Measurements from ENCODE around the gene MMP1. TPM values are rescaled to one million over a fixed set of nuclear protein-coding genes. Genes with fewer than 3 reads are reported as not detected.
A peak's percentile ranks its signal among the peaks of the same experiment; 100 is the strongest.

The MMP1 gene
- total and polyA plus RNA-seq, 2 donors from 2014 or later: 0.26 to 0.82 TPM

- DNase-seq (no peak), FAIRE-seq (no peak)
- no peaks in the 10 kb centered on the region for H3K36me3 ChIP-seq (ENCODE audit: control insufficient read depth in 2 of 3, insufficient read depth in 3 of 3, low read length in 3 of 3)
- no peaks in the 10 kb centered on the region for H3K27me3 ChIP-seq (ENCODE audit: control insufficient read depth, insufficient read depth, low read length)
- no peak overlapping the region for H3K4me3 ChIP-seq (ENCODE audit: low read length in 3 of 3)
- H3K4me1 ChIP-seq (ENCODE audit: control insufficient read depth in 2 of 3, insufficient read depth in 2 of 3, low read depth in 1 of 3, low read length in 3 of 3): no peaks in the 10 kb centered on the region
- H3K9me3 ChIP-seq (ENCODE audit: control insufficient read depth in 2 of 3, insufficient read depth in 1 of 3, low read length in 3 of 3): no peaks in the 10 kb centered on the region
- H3K9ac ChIP-seq (ENCODE audit: low read length in 3 of 3): no peak overlapping the region
- intact Hi-C loops (cut with DNase I): no loop called here
- TF ChIP-seq CTCF (IDR thresholded peaks at IDR 0.05; ENCODE audit: borderline replicate concordance, extremely low read depth, insufficient read depth): no peak
- no peak overlapping the region for H3K27ac ChIP-seq (ENCODE audit: low read depth in 2 of 2, low read length in 2 of 2)
These were observed 30.2 kb downstream of the MMP1 start for GRCh38 chr11:102767800-102768199.

- DNase-seq (no peak), FAIRE-seq (no peak)
- H3K36me3 ChIP-seq (ENCODE audit: control insufficient read depth in 2 of 3, insufficient read depth in 3 of 3, low read length in 3 of 3): no peaks in the 10 kb centered on the region
- intact Hi-C loops (cut with DNase I): no loop called here
- H3K9ac ChIP-seq (ENCODE audit: low read length in 3 of 3): no peak overlapping the region
- no peak overlapping the region for H3K4me3 ChIP-seq (ENCODE audit: low read length in 3 of 3)
- H3K27me3 ChIP-seq (ENCODE audit: control insufficient read depth, insufficient read depth, low read length): no peaks in the 10 kb centered on the region
- no peak overlapping the region for H3K27ac ChIP-seq (ENCODE audit: low read depth in 2 of 2, low read length in 2 of 2)
- H3K4me1 ChIP-seq (ENCODE audit: control insufficient read depth in 2 of 3, insufficient read depth in 2 of 3, low read depth in 1 of 3, low read length in 3 of 3): no peaks in the 10 kb centered on the region
- TF ChIP-seq CTCF (IDR thresholded peaks at IDR 0.05; ENCODE audit: borderline replicate concordance, extremely low read depth, insufficient read depth): no peak
- no peaks in the 10 kb centered on the region for H3K9me3 ChIP-seq (ENCODE audit: control insufficient read depth in 2 of 3, insufficient read depth in 1 of 3, low read length in 3 of 3)
These were observed 34.5 kb downstream of the MMP1 start for GRCh38 chr11:102763440-102763839.

- H3K4me1 ChIP-seq (ENCODE audit: control insufficient read depth in 2 of 3, insufficient read depth in 2 of 3, low read depth in 1 of 3, low read length in 3 of 3): no peaks in the 10 kb centered on the region
- DNase-seq (no peak), FAIRE-seq (no peak)
- no peak for TF ChIP-seq CTCF (IDR thresholded peaks at IDR 0.05; ENCODE audit: borderline replicate concordance, extremely low read depth, insufficient read depth)
- intact Hi-C loops (cut with DNase I): no loop called here
- no peaks in the 10 kb centered on the region for H3K9me3 ChIP-seq (ENCODE audit: control insufficient read depth in 2 of 3, insufficient read depth in 1 of 3, low read length in 3 of 3)
- H3K27me3 ChIP-seq (ENCODE audit: control insufficient read depth, insufficient read depth, low read length): no peaks in the 10 kb centered on the region
- H3K4me3 ChIP-seq (ENCODE audit: low read length in 3 of 3): no peak overlapping the region
- H3K36me3 ChIP-seq (ENCODE audit: control insufficient read depth in 2 of 3, insufficient read depth in 3 of 3, low read length in 3 of 3): no peaks in the 10 kb centered on the region
- no peak overlapping the region for H3K9ac ChIP-seq (ENCODE audit: low read length in 3 of 3)
- no peak overlapping the region for H3K27ac ChIP-seq (ENCODE audit: low read depth in 2 of 2, low read length in 2 of 2)
These were observed 35.6 kb downstream of the MMP1 start for GRCh38 chr11:102762361-102762767.

GRCh38 chr11:102761646-102762238, 36.2 kb downstream of the MMP1 start:
- FAIRE-seq: no peak
- no peak for TF ChIP-seq CTCF (IDR thresholded peaks at IDR 0.05; ENCODE audit: borderline replicate concordance, extremely low read depth, insufficient read depth)
- Histone ChIP-seq H3K27me3 (ENCODE audit: control insufficient read depth, insufficient read depth, low read length) (no peaks in the 10 kb centered on the region), H3K9me3 (ENCODE audit: control insufficient read depth in 2 of 3, insufficient read depth in 1 of 3, low read length in 3 of 3) (no peaks in the 10 kb centered on the region), H3K36me3 (ENCODE audit: control insufficient read depth in 2 of 3, insufficient read depth in 3 of 3, low read length in 3 of 3) (no peaks in the 10 kb centered on the region), H3K9ac (ENCODE audit: low read length in 3 of 3) (no peak overlapping the region), H3K4me3 (ENCODE audit: low read length in 3 of 3) (no peak overlapping the region), H3K4me1 (ENCODE audit: control insufficient read depth in 2 of 3, insufficient read depth in 2 of 3, low read depth in 1 of 3, low read length in 3 of 3) (no peaks in the 10 kb centered on the region), H3K27ac (ENCODE audit: low read depth in 2 of 2, low read length in 2 of 2) (no peak overlapping the region)
- peak in 2 of 5 donors; percentile 6 to 9 for DNase-seq
- intact Hi-C loops (cut with DNase I): no loop called here
